HG02973 (cell line): ENCODE measurements around the gene SOX6.
"Not testable (repeated sequence)": the region's sequence is repeated elsewhere in the genome, so short reads cannot be mapped to it uniquely, and the experiment has no call there.

Experiments
- ATAC-seq: cut with Tn5 transposase; IDR thresholded peaks from one replicate; pipeline ENCODE4 v1.9.1; 2021; ENCODE audit warnings: moderate library complexity; ENCODE audit not compliant: unreplicated experiment

Gene SOX6

DNA sequence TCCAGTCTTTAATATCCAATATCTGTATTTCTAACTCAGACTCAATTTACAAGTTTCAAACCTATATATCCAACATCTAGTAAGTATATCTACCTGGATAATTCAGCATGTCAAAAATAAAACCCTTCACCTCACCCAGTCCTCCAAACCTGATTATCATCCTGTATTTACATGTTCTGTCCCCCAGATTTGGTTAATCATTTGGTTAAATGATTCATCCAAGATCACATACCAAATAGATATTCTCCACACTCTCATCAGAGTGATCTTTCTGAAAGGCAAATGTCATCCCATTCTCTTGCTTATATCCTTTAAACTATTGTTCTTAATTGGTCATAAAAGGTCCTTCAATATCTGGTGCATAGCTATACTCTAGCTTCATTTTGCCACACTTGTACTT lies 199.0 kb downstream of the SOX6 start:
- no peak for ATAC-seq

DNA sequence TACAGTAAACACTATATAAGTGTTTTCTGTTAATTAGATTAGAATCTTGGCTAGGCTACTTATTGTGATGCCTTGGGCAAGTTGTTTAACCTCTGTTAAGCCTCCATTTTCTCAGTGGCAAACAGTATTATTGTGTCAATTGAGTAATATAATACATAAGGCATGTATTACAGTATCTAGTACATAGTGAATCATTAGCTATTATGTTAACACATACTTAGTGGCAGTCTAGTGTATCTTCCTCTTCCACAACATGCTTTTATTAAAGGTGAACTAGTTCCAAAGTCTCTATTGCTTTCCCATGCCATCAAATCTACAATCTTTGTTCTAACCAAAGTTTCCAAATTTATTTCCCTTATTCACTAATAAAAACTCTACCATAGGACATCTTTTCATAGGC lies 200.9 kb downstream of the SOX6 start:
- ATAC-seq = no peak

DNA sequence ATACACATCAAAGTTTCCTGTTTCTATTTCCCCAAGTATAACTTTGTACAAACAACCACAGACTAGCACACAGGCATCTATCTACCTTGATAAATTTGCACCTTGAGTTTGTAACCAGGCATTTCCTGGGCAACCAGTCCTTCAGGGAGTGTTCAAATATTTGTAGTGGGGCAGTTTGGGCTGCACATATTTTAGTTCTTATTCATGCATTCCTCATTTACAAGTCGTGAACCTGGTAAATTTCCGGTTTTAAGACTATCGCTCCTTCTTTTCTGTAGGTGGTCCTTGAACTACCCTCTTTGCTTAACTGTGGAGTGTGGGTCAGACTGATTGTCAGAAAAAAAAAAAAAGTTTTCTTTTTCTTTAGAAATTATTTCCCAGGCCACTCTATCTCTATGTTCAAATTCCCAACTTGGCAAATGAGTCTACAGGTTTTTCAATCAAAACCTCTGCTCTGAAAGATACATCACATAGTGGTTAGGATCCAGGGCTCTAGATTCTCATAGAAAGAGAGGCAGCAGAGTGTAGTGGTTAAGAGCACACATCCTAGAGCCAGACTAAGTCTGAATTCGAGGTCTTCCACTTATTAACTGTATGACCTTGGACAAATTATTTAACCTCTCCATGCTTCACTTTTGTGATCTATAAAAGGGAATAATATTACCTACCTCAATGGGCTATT lies 201.5 kb downstream of the SOX6 start:
- ATAC-seq = no peak

DNA sequence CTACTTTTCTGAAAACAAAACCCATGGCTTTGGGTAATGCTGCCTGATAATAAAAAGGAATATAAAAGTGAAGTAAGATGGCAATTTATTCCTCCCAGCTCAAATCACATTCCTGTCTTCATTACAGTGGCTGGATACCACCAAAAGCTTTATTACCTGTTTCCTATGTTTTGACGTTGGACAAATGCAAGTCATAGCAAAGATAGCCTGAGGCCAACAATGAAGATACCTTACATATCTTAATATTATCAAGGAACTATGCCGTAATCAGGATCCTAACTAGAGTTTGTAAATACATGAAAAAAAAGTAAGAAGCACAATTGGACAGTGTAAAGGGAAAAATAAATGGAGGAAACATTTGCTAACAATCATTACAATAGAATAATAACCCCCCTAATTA lies 202.4 kb downstream of the SOX6 start:
- ATAC-seq = no peak

DNA sequence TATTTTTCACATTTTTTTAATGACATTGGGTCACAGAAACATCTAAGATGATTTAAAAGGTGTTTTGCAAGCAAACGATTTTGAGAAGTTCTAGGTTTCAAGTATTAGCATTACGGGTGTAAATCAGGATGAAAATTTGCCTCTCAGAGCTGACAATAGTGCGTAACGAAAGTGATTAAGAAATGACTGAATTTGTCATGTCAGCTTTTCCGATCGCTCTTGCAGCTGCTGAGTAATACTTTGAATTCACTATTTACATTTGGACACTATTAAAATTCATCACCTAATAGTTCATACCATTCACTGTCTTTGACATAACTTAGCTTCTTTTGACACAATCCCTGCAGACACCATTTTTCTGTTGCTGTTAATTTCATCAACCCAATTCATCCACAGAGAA lies 205.2 kb downstream of the SOX6 start:
- ATAC-seq = no peak

DNA sequence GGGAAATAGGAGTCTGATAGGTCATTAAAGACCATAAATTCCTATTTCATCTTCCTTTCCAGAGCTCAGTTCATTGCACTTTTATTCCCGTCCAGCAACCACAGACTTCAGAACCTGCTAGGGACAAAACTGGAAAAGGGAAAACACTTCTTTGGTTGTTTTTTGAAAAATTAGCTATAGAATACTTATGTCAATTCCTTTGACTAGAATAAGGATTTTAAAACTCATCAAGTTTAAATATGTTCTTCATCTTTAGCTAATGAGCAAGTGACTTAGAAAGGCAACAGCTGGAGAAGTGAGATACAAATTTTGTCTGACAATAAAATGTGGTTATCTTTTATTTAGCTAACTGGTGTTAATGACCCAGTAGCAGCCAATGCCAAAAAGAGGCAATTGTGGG lies 206.9 kb downstream of the SOX6 start:
- no peak for ATAC-seq

DNA sequence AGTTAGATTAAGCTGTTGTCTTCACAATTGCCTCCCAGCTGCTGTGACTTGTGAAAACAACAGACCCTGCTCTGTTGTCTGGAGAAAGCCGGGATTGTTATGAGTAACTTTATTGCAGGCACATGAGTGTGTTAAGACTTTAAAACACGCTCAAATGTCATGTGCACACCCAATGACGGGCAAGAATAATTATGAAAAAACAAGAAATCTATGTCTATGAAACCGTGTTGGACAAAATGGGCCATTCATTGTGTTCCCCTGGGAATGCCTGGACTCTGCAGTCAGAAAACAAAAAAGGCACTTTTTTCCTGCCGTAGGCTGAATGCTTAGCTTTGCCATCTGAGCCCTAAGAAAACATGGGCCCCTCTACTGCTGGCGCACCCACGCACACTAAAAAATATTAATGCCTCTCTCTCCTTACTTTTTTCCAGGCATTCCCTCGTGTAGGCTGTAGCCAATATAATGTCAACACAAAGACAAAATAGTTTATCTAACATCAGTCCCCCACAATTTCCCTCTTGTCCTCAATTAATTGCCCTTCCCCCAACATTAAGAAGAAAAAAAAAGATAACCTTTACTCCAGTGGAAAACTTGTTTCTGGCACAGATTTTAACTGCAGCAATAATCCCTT lies 207.9 kb downstream of the SOX6 start:
- no peak for ATAC-seq

DNA sequence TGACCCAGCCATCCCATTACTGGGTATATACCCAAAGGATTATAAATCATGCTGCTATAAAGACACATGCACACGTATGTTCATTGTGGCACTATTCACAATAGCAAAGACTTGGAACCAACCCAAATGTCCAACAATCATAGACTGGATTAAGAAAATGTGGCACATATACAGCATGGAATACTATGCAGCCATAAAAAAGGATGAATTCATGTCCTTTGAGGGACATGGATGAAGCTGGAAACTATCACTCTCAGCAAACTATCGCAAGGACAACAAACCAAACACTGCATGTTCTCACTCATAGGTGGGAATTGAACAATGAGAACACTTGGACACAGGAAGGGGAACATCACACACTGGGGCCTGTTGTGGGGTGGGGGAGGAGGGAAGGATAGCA lies 209.4 kb downstream of the SOX6 start:
- ATAC-seq = not testable (repeated sequence)

DNA sequence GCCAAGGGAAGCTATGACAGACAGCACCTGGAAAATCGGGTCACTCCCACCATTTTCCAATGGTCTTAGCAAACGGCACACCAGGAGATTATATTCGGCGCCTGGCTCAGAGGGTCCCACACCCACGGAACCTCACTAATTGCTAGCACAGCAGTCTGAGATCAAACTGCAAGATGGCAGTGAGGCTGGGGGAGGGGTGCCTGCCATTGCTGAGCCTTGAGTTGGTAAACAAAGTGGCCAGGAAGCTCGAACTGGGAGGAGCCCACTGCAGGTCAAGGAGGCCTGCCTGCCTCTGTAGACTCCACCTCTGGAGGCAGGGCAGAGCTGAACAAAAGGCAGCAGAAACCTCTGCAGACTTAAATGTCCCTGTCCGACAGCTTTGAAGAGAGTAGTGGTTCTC lies 214.7 kb downstream of the SOX6 start:
- ATAC-seq = not testable (repeated sequence)

DNA sequence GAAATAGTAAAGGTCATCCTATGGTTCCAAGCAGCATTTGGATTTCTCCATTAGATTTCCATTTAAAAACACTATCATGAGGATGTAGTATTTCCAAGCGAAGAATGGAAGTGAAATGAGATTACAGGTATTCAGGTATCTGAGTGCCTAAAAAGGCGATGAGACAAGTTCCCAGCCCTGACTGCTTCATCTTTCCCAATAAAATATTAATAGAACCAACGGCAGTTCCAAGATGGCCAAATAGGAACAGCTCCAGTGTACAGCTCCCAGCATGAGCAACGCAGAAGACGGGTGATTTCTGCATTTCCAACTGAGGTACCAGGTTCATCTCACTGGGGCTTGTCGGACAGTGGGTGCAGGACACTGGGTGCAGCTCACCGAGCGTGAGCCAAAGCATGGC lies 215.2 kb downstream of the SOX6 start:
- ATAC-seq = not testable (repeated sequence)

DNA sequence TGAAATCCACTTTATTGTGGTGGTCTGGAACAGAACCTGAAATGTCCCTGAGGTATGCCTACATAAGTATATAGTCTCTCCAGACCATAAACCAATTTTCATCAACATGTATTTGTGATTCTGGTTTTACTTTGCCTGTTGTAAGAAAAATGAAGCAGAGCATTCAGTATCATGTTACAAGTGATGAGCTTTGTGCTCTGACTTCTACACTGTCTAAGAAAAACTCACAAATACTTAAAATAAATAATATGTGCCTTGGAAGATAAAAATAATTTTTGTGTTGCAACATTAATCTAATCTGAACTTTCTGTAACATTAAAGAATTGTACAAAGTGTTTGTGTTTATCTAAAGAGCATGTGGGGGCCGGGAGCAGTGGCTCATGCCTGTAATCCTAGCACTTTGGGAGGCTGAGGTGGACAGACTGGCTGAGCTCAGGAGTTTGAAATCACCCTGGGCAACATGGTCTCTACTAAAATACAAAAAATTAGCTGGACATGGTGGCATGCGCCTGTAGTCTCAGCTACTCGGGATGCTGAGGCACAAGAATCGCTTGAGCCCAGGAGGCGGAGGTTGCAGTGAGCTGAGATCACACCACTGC lies 219.5 kb downstream of the SOX6 start:
- no peak for ATAC-seq

DNA sequence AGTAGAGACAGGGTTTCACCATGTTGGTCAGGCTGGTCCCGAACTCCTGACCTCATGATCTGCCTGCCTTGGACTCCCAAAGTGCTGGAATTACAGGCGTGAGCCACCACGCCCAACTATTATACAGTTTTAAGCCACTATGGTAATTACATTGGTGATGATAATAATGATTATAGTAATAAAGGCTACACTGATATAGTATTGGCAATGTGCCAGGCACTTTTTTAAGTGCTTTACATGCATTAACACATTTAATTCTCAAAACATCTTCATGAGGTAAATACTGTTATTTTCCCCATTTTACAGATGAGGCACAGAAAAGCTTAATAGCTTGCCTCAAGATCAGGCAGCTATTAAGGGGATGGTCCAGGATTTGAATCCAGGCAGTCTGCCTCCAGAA lies 222.5 kb downstream of the SOX6 start:
- ATAC-seq = no peak

DNA sequence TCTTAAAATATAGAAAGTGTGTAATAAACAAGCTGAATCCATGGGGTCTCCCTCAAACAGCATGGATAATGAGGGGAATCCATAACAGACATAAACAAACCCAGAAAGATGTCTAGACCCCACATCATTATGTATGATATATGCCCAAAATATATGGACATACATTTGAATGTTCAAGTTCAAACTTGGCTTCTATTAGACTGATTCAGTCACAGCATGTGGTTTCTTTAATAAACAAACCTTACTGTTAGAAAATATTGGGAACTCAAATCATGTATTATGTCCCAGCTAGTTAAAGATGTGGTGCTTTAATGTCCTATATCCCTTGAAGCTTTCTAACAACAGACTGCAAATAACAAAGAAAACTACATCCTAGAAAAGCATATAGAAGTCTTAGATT lies 228.6 kb downstream of the SOX6 start:
- no peak for ATAC-seq

DNA sequence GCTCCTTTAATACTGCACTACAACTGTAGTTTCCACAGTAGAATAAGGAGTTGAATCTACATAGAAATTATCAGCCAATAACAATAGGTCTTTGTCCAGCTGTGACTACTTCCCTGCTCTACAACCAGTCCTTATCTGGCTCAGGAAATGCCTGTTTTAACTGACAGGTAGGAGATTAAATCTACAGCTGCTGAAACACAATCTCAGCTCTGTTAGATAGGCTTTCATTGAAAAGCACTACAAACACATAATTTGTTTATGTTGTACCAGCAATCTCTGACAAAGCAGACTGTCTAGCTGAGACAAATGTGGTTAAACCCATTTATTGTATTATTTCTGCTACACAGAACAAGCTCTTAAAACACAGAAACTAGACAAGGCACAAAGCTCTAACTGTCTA lies 230.0 kb downstream of the SOX6 start:
- ATAC-seq = no peak

DNA sequence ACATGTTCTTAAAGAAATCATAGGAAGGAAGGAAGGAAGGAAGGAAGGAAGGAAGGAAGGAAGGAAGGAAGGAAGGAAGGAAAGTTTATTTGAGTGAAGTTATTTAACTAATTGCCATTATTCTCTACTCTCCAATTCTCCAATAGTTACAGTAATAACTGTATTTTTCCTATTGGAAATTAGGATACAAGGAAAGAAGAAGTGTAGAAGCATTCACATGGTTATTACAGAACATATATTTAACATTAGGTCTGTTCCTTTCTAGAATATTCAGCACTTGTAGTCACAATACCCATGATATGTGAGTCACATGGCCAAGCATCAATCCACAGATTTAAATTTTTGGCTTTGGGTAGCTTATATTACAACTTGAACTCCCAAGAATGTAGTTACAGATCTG lies 230.6 kb downstream of the SOX6 start:
- no peak for ATAC-seq

DNA sequence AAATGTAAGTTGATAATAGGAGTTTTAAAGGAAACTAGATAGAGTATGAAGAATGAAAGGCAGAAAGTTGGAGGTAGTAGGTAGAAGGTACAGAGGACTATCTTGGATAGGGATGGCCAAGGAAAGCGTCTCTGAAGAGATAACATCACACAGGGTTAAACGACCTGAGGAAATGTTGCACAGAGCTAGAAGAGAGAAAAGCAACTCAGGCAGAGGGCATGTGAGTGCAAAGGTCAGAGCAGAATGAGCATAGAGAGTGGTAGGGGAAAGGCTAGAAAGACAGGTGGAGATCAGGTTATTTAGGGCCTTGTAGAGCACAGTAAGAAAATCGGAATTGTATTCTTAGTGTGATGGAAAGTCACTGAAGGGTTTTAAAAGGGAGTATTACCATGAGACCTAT lies 232.0 kb downstream of the SOX6 start:
- ATAC-seq = no peak

DNA sequence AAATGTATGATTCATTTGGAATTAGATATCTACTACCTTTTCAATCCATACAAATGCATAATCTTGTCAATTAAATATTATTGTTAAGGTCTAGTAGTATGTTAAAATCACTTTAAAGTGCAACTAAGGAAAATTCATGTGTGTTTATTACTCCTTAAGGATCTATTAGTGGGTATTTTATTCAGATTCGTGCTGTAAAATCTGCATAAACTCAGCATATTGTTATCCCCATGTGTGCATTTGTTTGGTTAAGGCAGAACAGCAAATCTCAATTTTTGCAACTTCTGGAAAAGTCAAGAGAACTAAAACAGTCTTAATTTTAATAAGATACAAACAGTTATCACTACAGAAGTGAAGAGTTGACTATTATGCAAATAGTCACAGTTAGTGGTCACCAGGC lies 234.5 kb downstream of the SOX6 start:
- no peak for ATAC-seq

DNA sequence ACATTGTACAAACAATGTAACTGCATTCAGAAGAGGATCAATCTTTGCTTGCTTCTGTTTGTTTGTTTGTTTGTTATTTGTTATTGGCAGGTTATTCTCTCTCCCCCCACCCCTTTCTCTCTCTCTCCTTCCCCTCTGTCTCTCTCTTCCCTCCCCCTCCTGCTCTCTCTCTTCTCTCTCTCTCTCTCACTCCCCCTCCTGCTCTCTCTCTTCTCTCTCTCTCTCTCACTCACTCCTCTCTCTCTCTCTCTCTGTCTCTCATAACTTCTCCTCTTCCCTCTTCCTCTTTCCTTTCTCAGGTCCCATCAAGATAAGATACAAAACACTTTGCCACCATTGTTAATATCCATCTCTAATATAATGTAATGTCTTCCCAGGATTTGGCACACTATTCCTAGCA lies 236.3 kb downstream of the SOX6 start:
- ATAC-seq = no peak

DNA sequence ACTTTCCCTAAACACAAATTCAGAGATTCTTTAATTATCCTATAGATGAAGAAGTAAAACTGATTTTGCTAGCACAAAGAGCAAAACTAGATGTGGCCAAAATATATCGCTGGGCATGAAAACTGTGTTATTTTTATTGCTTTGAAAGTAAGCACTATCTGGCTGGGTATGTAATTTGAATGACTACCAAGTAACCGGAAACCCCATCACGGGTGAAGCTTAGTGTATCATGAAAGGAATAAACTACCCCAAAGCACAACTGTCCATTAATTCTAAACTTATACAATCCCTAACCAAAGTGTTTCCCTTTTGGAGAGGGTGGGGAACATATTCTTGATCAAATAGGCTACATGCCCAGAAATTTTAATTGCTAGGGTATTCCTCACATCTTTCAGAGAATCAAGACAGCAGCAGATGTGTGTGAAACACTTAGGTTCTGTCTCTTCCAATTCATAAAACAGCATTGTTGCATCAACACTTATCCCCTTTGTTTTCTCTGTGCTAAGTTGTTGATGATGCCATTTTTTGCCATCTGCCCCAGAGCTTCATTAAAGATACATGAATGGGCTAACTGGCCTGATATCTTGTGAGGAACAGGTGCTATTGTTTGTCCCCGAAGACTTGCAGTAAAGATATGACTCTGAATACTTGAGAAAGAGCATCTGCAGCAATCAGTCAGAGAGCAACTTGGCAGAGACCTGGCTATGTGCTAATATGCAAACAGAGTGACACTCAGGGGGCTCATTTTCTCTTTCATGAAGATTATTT lies 238.2 kb downstream of the SOX6 start:
- ATAC-seq = no peak

DNA sequence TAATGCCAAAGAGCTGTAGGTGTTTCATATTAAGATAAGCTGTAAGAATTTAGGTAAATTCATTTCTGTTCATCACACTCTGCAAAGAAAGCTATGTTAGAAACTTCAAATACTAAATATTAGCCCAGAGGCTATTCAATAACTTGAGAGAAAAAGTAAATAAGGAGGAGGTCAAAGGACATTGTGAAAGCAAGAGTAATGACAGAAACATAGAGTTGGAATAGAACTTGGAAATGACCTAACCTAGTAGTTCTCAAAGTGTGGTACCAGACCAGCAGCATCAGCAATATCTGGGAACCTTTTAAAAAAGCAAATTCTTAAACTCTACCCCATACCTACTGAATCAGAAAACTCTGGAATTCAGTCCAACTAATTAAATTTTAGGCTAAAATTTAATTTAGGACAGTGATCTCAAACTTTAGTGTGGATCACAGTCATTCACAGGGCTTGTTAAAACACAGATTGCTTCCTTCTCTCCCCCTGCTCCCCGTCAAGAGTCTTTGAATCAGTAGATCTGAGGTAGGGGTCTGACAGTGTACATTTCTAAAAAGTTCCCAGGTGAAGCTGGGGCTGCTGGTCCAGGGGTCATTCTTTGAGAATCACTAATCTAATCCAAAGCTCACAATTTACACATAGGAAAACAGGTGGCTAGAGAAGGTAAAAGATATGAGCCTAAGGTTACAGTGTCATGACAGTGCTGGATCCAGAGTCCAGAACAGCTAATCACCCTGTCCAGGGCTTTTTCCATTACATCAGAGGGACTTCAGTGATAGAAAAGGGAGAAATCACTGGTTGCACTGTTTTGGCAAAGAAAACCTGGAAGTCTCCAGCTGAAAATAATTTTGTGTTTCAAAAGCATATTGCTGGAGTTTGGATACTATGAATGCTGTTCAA lies 241.1 kb downstream of the SOX6 start:
- no peak for ATAC-seq

DNA sequence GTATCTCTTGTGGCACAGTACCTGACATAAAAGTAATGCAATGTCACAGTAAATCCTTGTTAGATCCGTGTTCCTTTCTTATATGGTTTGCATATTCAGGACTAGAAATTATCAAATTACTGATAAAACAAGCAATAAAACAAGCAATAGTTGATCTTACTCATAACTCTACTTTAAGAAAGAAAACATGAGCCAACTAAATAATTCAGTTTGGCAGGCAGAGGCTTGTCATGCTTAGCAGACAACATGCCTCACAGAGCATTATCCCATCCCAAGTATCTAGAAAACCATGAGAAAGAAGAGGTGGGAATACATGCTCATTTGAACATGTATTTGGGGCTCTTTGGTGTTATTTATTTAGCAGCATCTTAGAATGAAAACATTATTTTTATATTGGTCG lies 241.9 kb downstream of the SOX6 start:
- ATAC-seq = no peak
